Large intestine (tissue), 3 donors: ENCODE data around the gene LPP. TPM values are rescaled to one million over a fixed set of nuclear protein-coding genes. Genes with fewer than 3 reads are reported as not detected.
A peak's percentile ranks its signal among the peaks of the same experiment; 100 is the strongest.

Experiments used
- DNase-seq, 2 donors: peaks; one replicate each; pipeline versions ENCODE4 v3.0.0 to v3.0.0-alpha.2; 2013
- H3K27ac ChIP-seq: one replicate; pipeline ENCODE4 v1.5.1; 2013; ENCODE audit warnings: low read length
- H3K27me3 ChIP-seq: 2 replicates; pipeline ENCODE4 v1.6.1; 2013; ENCODE audit warnings: low read length; ENCODE audit not compliant: control insufficient read depth, insufficient read depth
- H3K36me3 ChIP-seq: 2 replicates; pipeline ENCODE4 v1.6.1; 2013; ENCODE audit warnings: low read length; ENCODE audit not compliant: control insufficient read depth, insufficient read depth
- H3K4me1 ChIP-seq: one replicate; pipeline ENCODE4 v1.6.1; 2013; ENCODE audit warnings: low read length; ENCODE audit not compliant: control insufficient read depth, insufficient read depth
- H3K4me3 ChIP-seq: one replicate; pipeline ENCODE4 v1.5.1; 2013; ENCODE audit warnings: low read length
- H3K9me3 ChIP-seq: one replicate; pipeline ENCODE4 v1.6.1; 2013; ENCODE audit warnings: mild to moderate bottlenecking, low read depth, low read length, moderate library complexity; ENCODE audit not compliant: control insufficient read depth
- WGBS: methylation state at CpG from one replicate; pipeline ENCODE4 v1.1.5; 2013; ENCODE audit warnings: low lambda C conversion rate; ENCODE audit not compliant: insufficient coverage; 5-methylcytosine and 5-hydroxymethylcytosine counted together
- polyA plus RNA-seq: library from polyadenylated mRNA; unstranded; fragments of 120-200 nt; gene quantifications from one replicate; pipeline ENCODE4 v1.2.1, GENCODE V29; 2013

LPP gene
- polyA plus RNA-seq, 1 donor = 41.2 TPM

DNA sequence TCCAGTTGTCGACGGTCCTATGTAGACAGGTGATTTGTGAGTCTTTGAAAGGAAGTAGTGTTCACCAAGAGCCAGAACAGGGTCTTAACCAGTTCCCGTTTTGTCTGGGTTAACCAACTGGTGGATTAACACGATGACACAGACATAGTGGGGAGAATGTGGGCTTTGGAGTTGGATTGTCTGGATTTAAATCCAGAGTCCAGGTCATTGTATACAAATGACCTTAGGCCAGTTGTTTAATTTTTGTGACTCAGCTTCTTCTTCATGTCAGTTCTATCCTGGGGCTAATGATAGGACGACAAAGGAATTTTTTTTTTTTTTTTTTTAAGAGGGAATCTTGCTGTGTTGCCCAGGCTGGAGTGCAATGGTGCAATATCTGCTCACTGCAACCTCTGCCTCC is 126.7 kb downstream of the LPP start:
- DNase-seq = no peak
- H3K4me3 ChIP-seq = no peak overlapping the region
- H3K27ac ChIP-seq = no peak overlapping the region
- WGBS = no CpG with 5 or more reads among the region's 5 CpGs
- H3K27me3 ChIP-seq = no peaks in the 10 kb centered on the region
- peaks cover 7% of the 10 kb centered on the region for H3K36me3 ChIP-seq
- H3K9me3 ChIP-seq = no peaks in the 10 kb centered on the region
- peaks cover 19% of the 10 kb centered on the region for H3K4me1 ChIP-seq

- no peak overlapping the region for H3K4me3 ChIP-seq
- peak overlapping the region; percentile 81 for H3K27ac ChIP-seq
- peaks cover 10% of the 10 kb centered on the region for H3K36me3 ChIP-seq
- peaks cover 19% of the 10 kb centered on the region for H3K4me1 ChIP-seq
- no peaks in the 10 kb centered on the region for H3K27me3 ChIP-seq
- DNase-seq = no peak
- H3K9me3 ChIP-seq = no peaks in the 10 kb centered on the region
These were observed 128.9 kb downstream of the LPP start for GRCh38 chr3:188282871-188283270.

GRCh38 chr3:188283347-188283746 is 129.4 kb downstream of the LPP start:
- no peaks in the 10 kb centered on the region for H3K9me3 ChIP-seq
- H3K4me3 ChIP-seq = no peak overlapping the region
- peaks cover 9% of the 10 kb centered on the region for H3K36me3 ChIP-seq
- peak; percentile 87 to 93 for DNase-seq
- H3K27me3 ChIP-seq = no peaks in the 10 kb centered on the region
- peaks cover 19% of the 10 kb centered on the region for H3K4me1 ChIP-seq
- peak overlapping the region; percentile 81 for H3K27ac ChIP-seq
- 14% methylated on average over 1 of the region's 4 CpGs for WGBS

DNA sequence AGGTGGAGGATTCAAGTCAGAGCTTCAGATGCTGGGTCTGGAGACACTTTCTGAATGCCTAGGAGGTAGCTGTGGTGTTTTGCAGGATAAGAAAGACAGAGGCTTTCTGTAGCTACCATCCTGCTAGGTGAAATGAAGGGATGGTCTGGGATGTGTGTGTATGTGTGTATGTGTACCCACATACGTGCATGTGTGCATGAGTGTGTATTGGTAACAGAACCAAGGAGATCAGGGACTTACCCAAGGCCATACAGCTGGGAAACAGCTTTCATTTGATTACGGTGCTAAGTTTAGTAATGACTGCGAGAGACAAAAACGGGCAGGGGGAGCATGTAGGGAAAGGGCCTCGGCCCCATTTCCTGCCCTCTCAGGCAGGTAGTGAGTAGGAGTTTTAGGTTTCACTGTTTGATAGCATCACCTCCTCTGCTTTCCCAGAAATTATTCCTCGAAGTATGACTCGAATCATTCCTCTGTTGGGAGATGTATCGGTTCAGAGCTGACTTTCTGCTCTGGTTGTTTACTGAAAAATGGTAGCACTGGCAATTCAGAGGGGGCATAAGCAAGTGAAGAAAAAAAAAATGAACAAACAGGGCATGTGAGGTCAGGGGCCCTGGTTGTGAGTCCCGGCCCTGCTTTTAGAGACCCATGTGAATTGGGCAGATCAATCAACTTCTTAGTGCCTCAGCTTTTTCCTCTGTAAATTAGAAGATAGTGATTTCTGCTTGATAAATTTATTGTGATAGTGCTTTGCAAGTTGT is 130.7 kb downstream of the LPP start:
- peaks cover 19% of the 10 kb centered on the region for H3K4me1 ChIP-seq
- H3K27ac ChIP-seq = peak overlapping the region; percentile 81

DNA sequence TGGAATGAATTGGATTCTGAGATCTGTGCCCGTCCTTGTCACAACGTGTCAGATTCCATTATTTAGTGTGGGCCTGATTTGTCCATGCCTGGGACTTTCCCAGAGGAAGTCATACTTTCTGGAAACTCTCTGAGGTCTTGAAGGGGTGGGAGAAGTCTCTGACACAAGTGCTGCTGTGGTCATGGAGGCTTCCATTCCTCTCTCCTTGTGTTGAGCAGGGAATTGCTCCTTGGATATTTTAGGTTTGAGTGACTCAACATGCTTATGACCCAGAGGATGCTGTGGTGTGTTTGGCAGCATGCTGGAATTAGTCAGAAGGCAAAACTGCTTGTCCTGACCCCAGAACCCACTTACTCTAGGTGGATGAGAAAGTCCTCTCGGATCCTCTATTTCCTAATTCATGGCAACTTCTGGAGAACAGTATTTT is 132.1 kb downstream of the LPP start:
- Histone ChIP-seq H3K9me3 (no peaks in the 10 kb centered on the region), H3K4me1 (peaks cover 19% of the 10 kb centered on the region), H3K4me3 (no peak overlapping the region), H3K27me3 (no peaks in the 10 kb centered on the region), H3K27ac (no peak overlapping the region), H3K36me3 (peaks cover 9% of the 10 kb centered on the region)
- WGBS = no CpG with 5 or more reads among the region's 3 CpGs
- no peak for DNase-seq

More for the DNA sequence above, 130.7 kb downstream of the LPP start:
- Histone ChIP-seq H3K36me3 (peaks cover 5% of the 10 kb centered on the region), H3K4me3 (no peak overlapping the region), H3K9me3 (no peaks in the 10 kb centered on the region), H3K27me3 (no peaks in the 10 kb centered on the region)
- no peak for DNase-seq
- WGBS = 100% methylated on average over 3 of the region's 9 CpGs

DNA sequence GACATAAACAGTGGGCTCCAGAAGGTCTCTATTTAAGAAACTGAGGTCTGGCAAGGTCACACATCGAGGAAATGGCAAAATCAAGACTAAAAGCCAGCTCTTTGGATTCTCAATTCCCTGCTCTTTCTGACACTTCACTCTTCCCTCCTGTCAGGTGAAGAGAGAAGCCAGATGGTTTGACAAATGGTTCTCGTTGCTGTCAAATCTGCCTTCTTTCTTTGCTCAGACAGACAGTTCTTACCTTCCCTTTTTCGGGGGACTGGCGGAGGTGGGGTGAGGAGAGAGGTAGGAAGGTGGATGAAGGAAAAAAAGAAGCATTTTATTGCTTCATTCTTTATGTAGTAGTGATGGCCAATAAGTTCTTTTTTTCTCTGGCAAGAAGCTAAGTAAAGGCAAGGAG is 133.4 kb downstream of the LPP start:
- WGBS = no CpG with 5 or more reads among the region's 4 CpGs
- H3K4me1 ChIP-seq = peaks cover 17% of the 10 kb centered on the region
- H3K27ac ChIP-seq = no peak overlapping the region

GRCh38 chr3:188287762-188288505 is 134.0 kb downstream of the LPP start:
- Histone ChIP-seq H3K36me3 (peaks cover 9% of the 10 kb centered on the region), H3K9me3 (no peaks in the 10 kb centered on the region), H3K27ac (no peak overlapping the region), H3K4me1 (peaks cover 11% of the 10 kb centered on the region), H3K4me3 (no peak overlapping the region), H3K27me3 (no peaks in the 10 kb centered on the region)
- 90% methylated on average over 2 of the region's 6 CpGs for WGBS
- no peak for DNase-seq

More for the DNA sequence above, 133.4 kb downstream of the LPP start:
- Histone ChIP-seq H3K4me3 (no peak overlapping the region), H3K36me3 (peaks cover 9% of the 10 kb centered on the region), H3K27me3 (no peaks in the 10 kb centered on the region), H3K9me3 (no peaks in the 10 kb centered on the region)
- DNase-seq = no peak

GRCh38 chr3:188292251-188292650 is 138.3 kb downstream of the LPP start:
- no CpG with 5 or more reads among the region's 1 CpG for WGBS
- Histone ChIP-seq H3K27ac (no peak overlapping the region), H3K4me1 (peaks cover 24% of the 10 kb centered on the region)

GRCh38 chr3:188292827-188293226 is 138.9 kb downstream of the LPP start:
- 20% methylated on average over 1 of the region's 3 CpGs for WGBS
- peaks cover 5% of the 10 kb centered on the region for H3K36me3 ChIP-seq
- no peak for DNase-seq
- H3K4me1 ChIP-seq = peaks cover 24% of the 10 kb centered on the region
- H3K9me3 ChIP-seq = no peaks in the 10 kb centered on the region
- H3K27ac ChIP-seq = no peak overlapping the region
- H3K4me3 ChIP-seq = no peak overlapping the region
- no peaks in the 10 kb centered on the region for H3K27me3 ChIP-seq

More at GRCh38 chr3:188292251-188292650, 138.3 kb downstream of the LPP start:
- Histone ChIP-seq H3K4me3 (no peak overlapping the region), H3K27me3 (no peaks in the 10 kb centered on the region), H3K9me3 (no peaks in the 10 kb centered on the region), H3K36me3 (peaks cover 5% of the 10 kb centered on the region)
- DNase-seq = no peak

DNA sequence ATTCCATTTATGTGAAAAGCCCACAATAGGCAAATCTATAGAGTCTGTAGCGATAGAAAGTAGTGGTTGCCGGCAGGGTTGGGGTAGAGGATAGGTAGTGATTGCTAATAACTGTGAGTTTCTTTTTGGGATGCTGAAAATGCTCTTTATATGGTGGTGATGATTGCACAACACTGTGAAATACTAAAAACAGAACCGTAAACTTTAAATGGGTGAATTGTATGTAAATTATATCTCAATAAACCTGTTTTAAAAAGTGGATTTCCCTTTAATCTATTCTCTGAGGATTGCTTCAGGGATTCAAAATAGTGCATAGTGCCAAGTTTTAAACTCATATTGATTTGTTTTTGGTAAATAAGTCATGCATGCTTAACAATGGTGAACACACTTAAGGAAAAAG is 140.2 kb downstream of the LPP start:
- Histone ChIP-seq H3K27ac (no peak overlapping the region), H3K27me3 (no peaks in the 10 kb centered on the region), H3K36me3 (peaks cover 5% of the 10 kb centered on the region), H3K4me1 (peaks cover 32% of the 10 kb centered on the region), H3K4me3 (no peak overlapping the region), H3K9me3 (no peaks in the 10 kb centered on the region)
- DNase-seq = no peak
- 94% methylated on average over 3 of the region's 3 CpGs for WGBS
